ENCODE data around the gene SCTR.

SCTR gene

DNA sequence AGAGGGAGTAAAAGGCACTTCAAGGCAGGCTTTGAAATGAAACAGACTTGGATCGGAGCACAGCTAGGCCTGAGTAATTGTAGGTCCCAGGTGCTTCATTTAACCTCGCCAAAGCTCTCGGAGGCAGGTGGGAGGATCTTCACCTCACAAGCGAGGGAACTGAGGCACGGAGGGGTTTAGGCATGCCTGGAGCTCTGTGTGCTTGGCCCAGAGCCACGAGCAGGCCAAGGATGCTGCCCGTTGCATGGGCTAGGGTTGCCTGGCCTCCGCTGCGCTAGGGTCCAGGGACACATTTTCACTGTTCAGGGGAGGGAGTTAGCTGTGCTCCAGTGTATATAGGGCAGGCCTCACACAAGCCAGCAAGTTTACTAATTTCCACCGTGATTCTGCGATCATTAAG lies 81.4 kb downstream of the SCTR start:
- Histone ChIP-seq H3K9me3 (ENCODE audit: control insufficient read depth, low read length) (no peaks in the 10 kb centered on the region), H3K27ac (ENCODE audit: low read depth, low read length, severe bottlenecking) (no peak overlapping the region), H3K4me3 (ENCODE audit: extremely low read depth, insufficient read depth, low read length, poor library complexity, severe bottlenecking) (no peak overlapping the region), H3K36me3 (ENCODE audit: control insufficient read depth, insufficient read depth, low read length) (no peaks in the 10 kb centered on the region), H3K4me1 (ENCODE audit: control insufficient read depth, insufficient read depth, low read length, poor library complexity, severe bottlenecking) (no peaks in the 10 kb centered on the region)
- 93 to 94% methylated on average over 6 to 9 of the region's 11 CpGs for WGBS, 2 experiments (ENCODE audit: insufficient coverage in 2 of 2)

DNA sequence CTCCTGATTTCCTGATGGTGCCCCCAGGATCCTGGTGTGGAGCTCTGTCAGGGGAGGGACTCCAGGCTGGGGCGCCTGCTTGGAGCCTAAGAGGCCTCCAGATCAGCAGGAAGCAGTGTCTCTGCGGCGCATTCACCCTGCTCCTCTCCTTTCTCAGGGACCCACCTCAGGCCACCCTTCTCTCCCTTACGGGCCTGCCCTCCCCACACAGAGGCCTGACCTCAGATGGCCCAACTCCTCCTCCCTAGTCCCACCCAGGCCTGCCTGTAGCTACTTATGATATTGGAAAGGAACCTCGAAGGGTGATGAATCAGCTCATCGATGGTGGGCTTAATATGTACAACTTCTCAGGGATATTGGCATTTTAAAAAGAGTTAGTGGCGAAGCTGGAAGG lies 82.1 kb downstream of the SCTR start:
- H3K4me1 ChIP-seq (ENCODE audit: control insufficient read depth, insufficient read depth, low read length, poor library complexity, severe bottlenecking) = no peaks in the 10 kb centered on the region
- H3K36me3 ChIP-seq (ENCODE audit: control insufficient read depth, insufficient read depth, low read length) = no peaks in the 10 kb centered on the region
- H3K4me3 ChIP-seq (ENCODE audit: extremely low read depth, insufficient read depth, low read length, poor library complexity, severe bottlenecking) = no peak overlapping the region
- no peak overlapping the region for H3K27ac ChIP-seq (ENCODE audit: low read depth, low read length, severe bottlenecking)
- no peaks in the 10 kb centered on the region for H3K9me3 ChIP-seq (ENCODE audit: control insufficient read depth, low read length)
- 93 to 98% methylated on average over 3 to 4 of the region's 7 CpGs for WGBS, 2 experiments (ENCODE audit: insufficient coverage in 2 of 2)

DNA sequence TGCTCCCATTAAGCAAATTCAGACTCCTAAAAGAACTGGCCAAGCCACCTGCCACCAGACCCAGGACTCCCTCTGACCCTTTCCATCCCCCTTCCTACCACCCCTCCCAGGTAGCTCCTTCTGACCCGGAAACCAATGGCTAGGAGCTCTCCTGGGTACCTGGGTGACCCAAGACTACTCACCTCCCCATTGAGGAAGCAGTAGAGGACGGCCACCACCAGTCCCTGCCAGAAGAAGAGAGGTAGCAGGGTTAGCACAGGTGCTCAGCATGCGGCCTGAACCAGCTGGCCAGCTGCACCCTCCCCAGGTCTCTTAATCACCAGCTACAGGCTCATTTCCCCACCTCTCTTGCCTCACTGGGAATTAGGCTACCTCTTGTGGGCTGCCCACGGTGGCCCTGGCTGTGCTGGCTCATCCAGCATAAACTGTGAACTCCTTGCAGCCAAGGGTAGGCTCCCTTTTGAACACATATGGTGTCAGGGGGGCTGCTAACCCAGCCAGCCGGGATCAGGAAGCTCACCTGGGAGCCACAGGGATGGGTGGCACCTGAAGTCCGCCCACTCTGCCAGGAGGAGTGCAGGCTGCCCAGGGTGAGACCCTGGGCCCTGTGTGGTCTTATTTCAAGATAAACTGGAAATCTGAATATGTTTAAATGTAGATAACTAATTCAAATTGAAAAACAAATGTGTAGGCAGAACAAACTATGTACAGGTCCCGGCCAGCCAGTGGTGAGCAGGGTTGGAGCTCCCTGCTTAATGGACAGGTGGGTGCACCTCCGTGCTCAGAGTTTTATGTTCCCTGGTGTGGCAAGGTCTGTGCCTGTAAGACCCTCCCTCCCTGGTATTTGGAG lies 82.7 kb downstream of the SCTR start:
- Histone ChIP-seq H3K4me3 (ENCODE audit: extremely low read depth, insufficient read depth, low read length, poor library complexity, severe bottlenecking) (no peak overlapping the region), H3K27ac (ENCODE audit: low read depth, low read length, severe bottlenecking) (no peak overlapping the region), H3K4me1 (ENCODE audit: control insufficient read depth, insufficient read depth, low read length, poor library complexity, severe bottlenecking) (no peaks in the 10 kb centered on the region), H3K36me3 (ENCODE audit: control insufficient read depth, insufficient read depth, low read length) (no peaks in the 10 kb centered on the region), H3K9me3 (ENCODE audit: control insufficient read depth, low read length) (no peaks in the 10 kb centered on the region)
- WGBS, 2 experiments (ENCODE audit: insufficient coverage in 2 of 2) = 87 to 88% methylated on average over 6 to 8 of the region's 8 CpGs

DNA sequence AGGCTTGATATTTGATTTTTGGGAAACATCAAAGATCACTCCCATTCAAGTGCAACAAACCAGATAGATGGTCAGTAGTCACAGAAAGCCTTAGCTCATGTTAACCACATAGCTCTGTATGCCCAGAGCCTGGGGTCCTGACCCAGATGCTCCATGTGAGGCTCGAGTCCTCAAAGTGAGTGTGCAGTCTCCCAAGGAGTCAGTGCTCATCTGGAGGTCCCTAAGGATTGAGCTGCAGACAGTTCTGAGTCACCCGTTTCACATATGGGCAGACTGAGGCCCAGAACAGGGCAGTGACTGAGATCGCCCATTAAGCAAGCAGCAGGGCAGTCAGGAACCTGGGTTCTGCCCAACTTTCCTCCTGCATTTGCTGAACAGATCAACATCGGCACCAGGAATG lies 83.4 kb downstream of the SCTR start:
- Histone ChIP-seq H3K27ac (ENCODE audit: low read depth, low read length, severe bottlenecking) (no peak overlapping the region), H3K4me1 (ENCODE audit: control insufficient read depth, insufficient read depth, low read length, poor library complexity, severe bottlenecking) (no peaks in the 10 kb centered on the region), H3K4me3 (ENCODE audit: extremely low read depth, insufficient read depth, low read length, poor library complexity, severe bottlenecking) (no peak overlapping the region), H3K36me3 (ENCODE audit: control insufficient read depth, insufficient read depth, low read length) (no peaks in the 10 kb centered on the region), H3K9me3 (ENCODE audit: control insufficient read depth, low read length) (no peaks in the 10 kb centered on the region)
- WGBS, 2 experiments (ENCODE audit: insufficient coverage in 2 of 2) = 94 to 95% methylated on average over 3 of the region's 4 CpGs

DNA sequence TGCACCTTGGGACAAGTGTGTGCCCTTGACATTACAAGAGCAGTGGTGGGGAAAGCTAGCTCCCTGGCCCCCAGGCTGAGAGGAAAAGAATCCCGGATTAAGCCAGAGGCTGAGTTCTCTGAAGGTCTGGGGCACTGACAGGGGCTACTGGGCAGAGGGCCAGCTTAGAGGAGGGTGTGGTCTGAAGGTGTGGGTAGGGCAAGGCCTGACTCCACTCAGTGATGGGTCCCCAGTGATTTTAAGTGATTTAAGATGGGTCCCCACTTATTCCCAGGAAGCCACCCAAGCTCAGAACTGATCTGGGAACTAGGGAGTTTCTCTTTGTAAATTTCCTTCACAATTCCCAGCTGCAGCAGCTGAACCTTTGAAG lies 83.8 kb downstream of the SCTR start:
- WGBS, 2 experiments (ENCODE audit: insufficient coverage in 2 of 2) = 56 to 100% methylated on average over 1 of the region's 1 CpG
- Histone ChIP-seq H3K4me1 (ENCODE audit: control insufficient read depth, insufficient read depth, low read length, poor library complexity, severe bottlenecking) (no peaks in the 10 kb centered on the region), H3K4me3 (ENCODE audit: extremely low read depth, insufficient read depth, low read length, poor library complexity, severe bottlenecking) (no peak overlapping the region), H3K9me3 (ENCODE audit: control insufficient read depth, low read length) (no peaks in the 10 kb centered on the region), H3K27ac (ENCODE audit: low read depth, low read length, severe bottlenecking) (no peak overlapping the region), H3K36me3 (ENCODE audit: control insufficient read depth, insufficient read depth, low read length) (no peaks in the 10 kb centered on the region)

DNA sequence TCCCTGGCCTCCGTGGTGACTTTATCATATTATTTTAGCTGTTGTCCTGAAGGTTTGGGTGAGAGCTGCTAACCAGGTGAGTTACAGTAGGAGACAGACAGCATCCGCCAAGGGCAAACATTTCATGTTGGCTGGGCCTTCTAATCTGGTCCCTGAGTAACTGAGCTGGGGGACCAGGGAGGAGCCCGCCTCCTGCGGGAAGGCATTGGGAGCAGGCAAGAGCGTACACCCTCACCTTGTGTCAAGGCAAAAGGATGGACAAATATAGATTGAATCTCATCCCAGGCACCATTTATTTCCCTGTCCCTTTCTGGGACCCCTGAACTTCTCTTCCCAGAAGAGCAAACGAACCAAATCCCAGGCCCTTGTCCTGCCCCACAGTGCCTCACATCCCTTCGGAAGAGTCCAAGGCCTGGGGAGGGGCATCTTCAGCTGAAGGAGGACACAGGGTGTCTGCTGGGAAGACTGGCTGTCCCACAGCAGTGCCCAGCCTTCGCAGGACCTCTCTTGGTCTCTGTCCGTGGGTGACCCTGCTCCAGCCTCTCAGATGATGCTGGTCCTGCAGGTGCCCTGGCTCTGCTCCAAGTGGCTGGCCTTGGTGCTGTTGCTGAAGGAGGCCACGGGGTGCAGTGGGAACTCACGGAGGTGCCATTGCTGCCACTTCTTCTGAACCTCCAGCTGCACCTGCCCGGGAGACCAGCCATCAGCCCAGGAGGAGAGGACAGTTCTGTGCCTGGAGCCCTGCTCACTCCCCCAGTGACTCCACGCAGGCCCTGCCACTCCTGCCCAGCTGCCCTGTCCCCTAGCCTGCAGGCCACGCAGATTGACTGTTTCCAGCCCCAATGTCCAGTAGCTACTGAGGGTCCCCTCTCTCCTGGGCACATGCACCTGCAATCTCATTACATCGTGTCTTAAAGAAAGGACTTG lies 84.4 kb downstream of the SCTR start:
- Histone ChIP-seq H3K4me3 (ENCODE audit: extremely low read depth, insufficient read depth, low read length, poor library complexity, severe bottlenecking) (no peak overlapping the region), H3K36me3 (ENCODE audit: control insufficient read depth, insufficient read depth, low read length) (no peaks in the 10 kb centered on the region), H3K27ac (ENCODE audit: low read depth, low read length, severe bottlenecking) (no peak overlapping the region), H3K9me3 (ENCODE audit: control insufficient read depth, low read length) (no peaks in the 10 kb centered on the region), H3K4me1 (ENCODE audit: control insufficient read depth, insufficient read depth, low read length, poor library complexity, severe bottlenecking) (no peaks in the 10 kb centered on the region)
- 87% methylated on average over 12 to 14 of the region's 15 CpGs for WGBS, 2 experiments (ENCODE audit: insufficient coverage in 2 of 2)

DNA sequence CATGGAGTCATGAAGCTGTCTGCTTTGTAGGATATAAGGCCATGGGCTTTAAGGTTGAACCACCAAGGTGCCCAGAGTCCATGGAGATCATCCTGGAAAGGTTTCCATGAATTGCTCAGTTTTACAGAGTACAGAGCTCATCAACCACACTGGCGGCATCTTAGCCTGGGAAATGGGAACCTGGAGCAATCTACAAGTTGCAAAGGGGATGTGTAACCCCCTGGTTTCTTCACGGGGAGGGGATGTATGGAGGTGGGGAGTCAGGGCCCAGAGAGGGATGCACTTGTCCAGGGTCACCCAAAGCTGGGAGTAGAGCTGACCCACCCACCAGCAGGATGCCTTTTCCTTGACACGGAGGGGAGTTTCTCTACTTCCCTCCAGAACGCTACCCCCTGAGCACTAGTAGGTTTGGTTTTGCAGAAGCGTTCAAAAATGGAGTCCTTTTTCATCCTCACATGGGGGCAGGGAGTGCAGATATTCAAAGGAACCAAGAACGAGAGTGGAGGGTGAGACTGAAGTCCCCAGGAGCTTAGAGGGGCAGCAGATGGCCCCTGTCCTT lies 85.5 kb downstream of the SCTR start:
- no peaks in the 10 kb centered on the region for H3K36me3 ChIP-seq (ENCODE audit: control insufficient read depth, insufficient read depth, low read length)
- H3K27ac ChIP-seq (ENCODE audit: low read depth, low read length, severe bottlenecking) = no peak overlapping the region
- WGBS, 2 experiments (ENCODE audit: insufficient coverage in 2 of 2) = 75 to 87% methylated on average over 2 to 3 of the region's 6 CpGs
- H3K9me3 ChIP-seq (ENCODE audit: control insufficient read depth, low read length) = no peaks in the 10 kb centered on the region
- no peaks in the 10 kb centered on the region for H3K4me1 ChIP-seq (ENCODE audit: control insufficient read depth, insufficient read depth, low read length, poor library complexity, severe bottlenecking)
- no peak overlapping the region for H3K4me3 ChIP-seq (ENCODE audit: extremely low read depth, insufficient read depth, low read length, poor library complexity, severe bottlenecking)

DNA sequence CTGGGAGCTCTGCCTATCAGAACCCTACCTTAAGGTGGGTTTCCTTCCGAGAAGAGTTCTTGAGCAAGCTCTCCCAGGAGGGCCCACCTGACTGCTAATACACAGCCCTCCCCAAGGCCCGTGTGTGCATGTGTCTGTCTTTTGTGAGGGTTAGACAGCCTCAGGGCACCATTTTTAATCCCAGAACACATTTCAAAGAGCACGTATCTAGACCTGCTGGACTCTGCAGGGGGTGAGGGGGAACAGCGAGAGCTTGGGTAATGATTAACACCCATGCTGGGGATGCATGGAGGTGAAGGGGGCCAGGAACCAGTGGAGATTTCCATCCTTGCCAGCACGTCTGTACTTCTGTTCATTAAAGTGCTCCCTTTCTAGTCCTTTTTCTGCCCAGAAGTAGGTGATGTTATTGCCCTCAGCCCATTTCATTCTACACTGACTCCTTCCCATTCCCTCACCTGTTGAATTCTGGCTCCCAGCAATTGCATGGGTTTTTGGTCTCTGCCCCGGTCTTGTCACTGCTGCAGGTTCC lies 86.1 kb downstream of the SCTR start:
- no peaks in the 10 kb centered on the region for H3K36me3 ChIP-seq (ENCODE audit: control insufficient read depth, insufficient read depth, low read length)
- no peak overlapping the region for H3K27ac ChIP-seq (ENCODE audit: low read depth, low read length, severe bottlenecking)
- no peaks in the 10 kb centered on the region for H3K4me1 ChIP-seq (ENCODE audit: control insufficient read depth, insufficient read depth, low read length, poor library complexity, severe bottlenecking)
- 79 to 87% methylated on average over 3 of the region's 6 CpGs for WGBS, 2 experiments (ENCODE audit: insufficient coverage in 2 of 2)
- no peak overlapping the region for H3K4me3 ChIP-seq (ENCODE audit: extremely low read depth, insufficient read depth, low read length, poor library complexity, severe bottlenecking)
- no peaks in the 10 kb centered on the region for H3K9me3 ChIP-seq (ENCODE audit: control insufficient read depth, low read length)

DNA sequence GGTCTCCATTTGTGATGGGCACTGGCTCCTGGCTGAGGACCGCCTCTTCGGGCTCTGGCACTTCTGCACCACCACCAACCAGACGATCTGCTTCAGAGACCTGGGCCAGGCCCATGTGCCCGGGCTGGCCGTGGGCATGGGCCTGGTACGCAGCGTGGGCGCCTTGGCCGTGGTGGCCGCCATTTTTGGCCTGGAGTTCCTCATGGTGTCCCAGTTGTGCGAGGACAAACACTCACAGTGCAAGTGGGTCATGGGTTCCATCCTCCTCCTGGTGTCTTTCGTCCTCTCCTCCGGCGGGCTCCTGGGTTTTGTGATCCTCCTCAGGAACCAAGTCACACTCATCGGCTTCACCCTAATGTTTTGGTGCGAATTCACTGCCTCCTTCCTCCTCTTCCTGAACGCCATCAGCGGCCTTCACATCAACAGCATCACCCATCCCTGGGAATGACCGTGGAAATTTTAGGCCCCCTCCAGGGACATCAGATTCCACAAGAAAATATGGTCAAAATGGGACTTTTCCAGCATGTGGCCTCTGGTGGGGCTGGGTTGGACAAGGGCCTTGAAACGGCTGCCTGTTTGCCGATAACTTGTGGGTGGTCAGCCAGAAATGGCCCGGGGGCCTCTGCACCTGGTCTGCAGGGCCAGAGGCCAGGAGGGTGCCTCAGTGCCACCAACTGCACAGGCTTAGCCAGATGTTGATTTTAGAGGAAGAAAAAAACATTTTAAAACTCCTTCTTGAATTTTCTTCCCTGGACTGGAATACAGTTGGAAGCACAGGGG lies 87.1 kb downstream of the SCTR start:
- no peaks in the 10 kb centered on the region for H3K36me3 ChIP-seq (ENCODE audit: control insufficient read depth, insufficient read depth, low read length)
- peaks cover under 1% of the 10 kb centered on the region for H3K4me1 ChIP-seq (ENCODE audit: control insufficient read depth, insufficient read depth, low read length, poor library complexity, severe bottlenecking)
- H3K27ac ChIP-seq (ENCODE audit: low read depth, low read length, severe bottlenecking) = no peak overlapping the region
- H3K9me3 ChIP-seq (ENCODE audit: control insufficient read depth, low read length) = no peaks in the 10 kb centered on the region
- H3K4me3 ChIP-seq (ENCODE audit: extremely low read depth, insufficient read depth, low read length, poor library complexity, severe bottlenecking) = no peak overlapping the region
- WGBS, 2 experiments (ENCODE audit: insufficient coverage in 2 of 2) = 86 to 95% methylated on average over 19 to 22 of the region's 22 CpGs

DNA sequence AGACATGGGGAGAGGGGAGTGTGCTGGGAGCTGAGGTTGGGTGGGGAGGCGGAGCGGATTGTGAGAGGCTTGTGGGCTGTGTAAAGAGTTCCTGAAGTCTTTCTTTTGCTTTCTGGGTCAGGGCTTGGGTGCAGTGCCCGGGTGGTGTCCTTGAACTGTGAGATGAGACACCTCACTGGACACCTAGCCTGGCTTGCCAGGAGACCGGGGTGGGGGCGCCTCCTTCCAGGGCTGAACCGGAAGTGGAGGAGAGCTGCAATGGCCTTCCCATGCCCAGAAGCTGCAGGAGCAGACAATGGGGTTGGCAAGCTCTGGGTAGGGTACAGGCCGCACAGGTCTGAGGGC lies 88.4 kb downstream of the SCTR start:
- Histone ChIP-seq H3K27ac (ENCODE audit: low read depth, low read length, severe bottlenecking) (no peak overlapping the region), H3K36me3 (ENCODE audit: control insufficient read depth, insufficient read depth, low read length) (no peaks in the 10 kb centered on the region), H3K4me3 (ENCODE audit: extremely low read depth, insufficient read depth, low read length, poor library complexity, severe bottlenecking) (no peak overlapping the region), H3K9me3 (ENCODE audit: control insufficient read depth, low read length) (no peaks in the 10 kb centered on the region), H3K4me1 (ENCODE audit: control insufficient read depth, insufficient read depth, low read length, poor library complexity, severe bottlenecking) (peaks cover 4% of the 10 kb centered on the region)
- 87 to 88% methylated on average over 5 to 7 of the region's 7 CpGs for WGBS, 2 experiments (ENCODE audit: insufficient coverage in 2 of 2)
